ENCODE data around the gene BBS9. TPM values are rescaled to one million over a fixed set of nuclear protein-coding genes. Genes with fewer than 3 reads are reported as not detected.

Gene BBS9
- total RNA-seq, 1 donor from 2014 or later: 8.7 TPM

GRCh38 chr7:33634606-33635005, 505.2 kb downstream of the BBS9 start:
- ATAC-seq (ENCODE audit: poor library complexity) (no peak), DNase-seq (no peak)
- intact Hi-C loops (cut with DNase I): no loop called here

GRCh38 chr7:33636359-33636758, 507.0 kb downstream of the BBS9 start:
- intact Hi-C loops (cut with DNase I): no loop called here
- ATAC-seq (ENCODE audit: poor library complexity) (no peak), DNase-seq (no peak)

GRCh38 chr7:33639552-33640197, 510.3 kb downstream of the BBS9 start:
- intact Hi-C loops (cut with DNase I): no loop called here
- ATAC-seq (ENCODE audit: poor library complexity) (peak; percentile 83), DNase-seq (no peak)

- DNase-seq (no peak), ATAC-seq (ENCODE audit: poor library complexity) (no peak)
- intact Hi-C loops (cut with DNase I): no loop called here
These were observed 511.4 kb downstream of the BBS9 start for GRCh38 chr7:33640741-33641140.

- no peak for DNase-seq
- intact Hi-C loops (cut with DNase I): no loop called here
- ATAC-seq (ENCODE audit: poor library complexity): no peak
These were observed 512.9 kb downstream of the BBS9 start for GRCh38 chr7:33642312-33642711.

GRCh38 chr7:33643530-33643929, 514.2 kb downstream of the BBS9 start:
- DNase-seq (no peak), ATAC-seq (ENCODE audit: poor library complexity) (no peak)
- intact Hi-C loops (cut with DNase I): no loop called here

GRCh38 chr7:33644489-33644888, 515.1 kb downstream of the BBS9 start:
- intact Hi-C loops (cut with DNase I): no loop called here
- ATAC-seq (ENCODE audit: poor library complexity): no peak
- DNase-seq: no peak

GRCh38 chr7:33645104-33645503, 515.7 kb downstream of the BBS9 start:
- DNase-seq (no peak), ATAC-seq (ENCODE audit: poor library complexity) (no peak)
- intact Hi-C loops (cut with DNase I): no loop called here

- intact Hi-C loops (cut with DNase I): no loop called here
- ATAC-seq (ENCODE audit: poor library complexity): no peak
- no peak for DNase-seq
These were observed 516.8 kb downstream of the BBS9 start for GRCh38 chr7:33646166-33646565.

- DNase-seq (no peak), ATAC-seq (ENCODE audit: poor library complexity) (no peak)
- intact Hi-C loops (cut with DNase I): no loop called here
These were observed 517.6 kb downstream of the BBS9 start for GRCh38 chr7:33646891-33647391.

GRCh38 chr7:33649476-33650441, 520.4 kb downstream of the BBS9 start:
- ATAC-seq (ENCODE audit: poor library complexity) (no peak), DNase-seq (no peak)
- intact Hi-C loops (cut with DNase I): no loop called here

GRCh38 chr7:33650828-33651227, 521.5 kb downstream of the BBS9 start:
- intact Hi-C loops (cut with DNase I): no loop called here
- ATAC-seq (ENCODE audit: poor library complexity) (no peak), DNase-seq (no peak)

- DNase-seq (no peak), ATAC-seq (ENCODE audit: poor library complexity) (no peak)
- intact Hi-C loops (cut with DNase I): no loop called here
These were observed 522.7 kb downstream of the BBS9 start for GRCh38 chr7:33651998-33652515.

- intact Hi-C loops (cut with DNase I): no loop called here
- DNase-seq: no peak
These were observed 525.3 kb downstream of the BBS9 start for GRCh38 chr7:33654676-33655075.

More at GRCh38 chr7:33654676-33655075, 525.3 kb downstream of the BBS9 start:
- no peak for ATAC-seq (ENCODE audit: poor library complexity)

Other genes with a start within 250 kb of the BBS9 start
- gene KBTBD2, start 237.8 kb upstream of the BBS9 start, total RNA-seq: 25.1 TPM
- gene FKBP9, start 172.1 kb upstream of the BBS9 start, total RNA-seq: 120 TPM
- gene NT5C3A, start 66.8 kb upstream of the BBS9 start, total RNA-seq: 21.6 TPM
- 20.1 TPM for gene RP9, start 20.2 kb upstream of the BBS9 start, total RNA-seq